Measurements from ENCODE around the gene TSPAN11.
"Not testable (repeated sequence)": the region's sequence is repeated elsewhere in the genome, so short reads cannot be mapped to it uniquely, and the experiment has no call there.

TSPAN11 gene

DNA sequence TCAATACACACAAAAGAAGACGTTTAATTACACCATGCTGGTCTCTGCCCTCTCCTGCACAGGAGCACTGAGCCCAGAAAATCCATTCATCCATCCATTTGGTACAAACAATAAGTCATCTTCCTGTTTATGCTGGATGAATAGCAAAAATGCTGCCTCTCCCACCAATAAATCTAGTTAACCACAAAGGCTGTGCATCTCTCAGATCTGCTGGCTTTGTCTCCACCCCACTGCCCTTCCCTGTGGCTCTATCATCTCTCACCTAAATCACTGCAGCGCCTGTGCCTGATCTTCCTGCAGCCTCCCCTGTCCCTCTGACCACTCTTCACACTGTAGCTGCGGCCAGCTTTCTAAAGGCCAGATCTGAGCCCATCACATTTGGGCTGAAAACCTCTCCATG lies 74.2 kb downstream of the TSPAN11 start:
- DNase-seq (ENCODE audit: extremely low read depth in 1 of 2, low read depth in 1 of 2), result no peak

DNA sequence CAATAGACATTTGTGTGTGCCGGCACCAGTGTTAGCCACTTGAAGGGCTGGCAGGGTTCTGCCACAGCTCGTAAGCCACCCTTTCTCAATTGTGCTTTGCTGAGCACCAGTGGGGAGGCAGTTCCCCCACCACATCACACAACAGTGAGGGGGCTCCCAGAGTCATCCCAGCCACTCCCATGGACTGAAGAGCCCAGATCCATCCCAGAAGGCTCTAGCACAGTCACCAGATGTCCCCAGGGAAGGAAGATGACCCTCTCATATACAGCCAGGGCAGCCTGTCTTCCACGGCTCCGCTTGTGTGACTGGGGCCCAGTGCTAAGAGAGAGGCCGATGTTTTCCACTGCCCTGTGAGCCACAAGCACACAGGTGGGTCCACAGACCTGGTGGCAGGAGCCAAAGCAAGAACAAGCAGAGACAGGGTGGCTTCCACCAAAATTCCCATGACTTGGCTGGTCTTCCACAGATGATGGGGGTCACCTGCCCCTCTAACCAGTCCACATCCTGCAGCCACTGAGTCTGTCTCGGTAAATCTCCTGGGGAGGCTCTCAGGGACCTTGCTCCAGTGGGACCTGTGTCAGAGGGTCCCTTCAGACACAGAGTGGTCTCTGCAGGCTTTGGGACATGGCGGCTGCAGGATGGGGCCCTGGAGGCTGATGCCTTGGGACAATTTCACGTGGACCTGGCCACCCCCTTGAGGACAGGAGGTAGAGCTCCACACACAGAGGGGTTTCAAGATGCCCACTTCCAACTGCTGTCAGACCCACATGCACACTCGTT lies 75.2 kb downstream of the TSPAN11 start:
- DNase-seq (ENCODE audit: extremely low read depth in 1 of 2, low read depth in 1 of 2), result no peak

DNA sequence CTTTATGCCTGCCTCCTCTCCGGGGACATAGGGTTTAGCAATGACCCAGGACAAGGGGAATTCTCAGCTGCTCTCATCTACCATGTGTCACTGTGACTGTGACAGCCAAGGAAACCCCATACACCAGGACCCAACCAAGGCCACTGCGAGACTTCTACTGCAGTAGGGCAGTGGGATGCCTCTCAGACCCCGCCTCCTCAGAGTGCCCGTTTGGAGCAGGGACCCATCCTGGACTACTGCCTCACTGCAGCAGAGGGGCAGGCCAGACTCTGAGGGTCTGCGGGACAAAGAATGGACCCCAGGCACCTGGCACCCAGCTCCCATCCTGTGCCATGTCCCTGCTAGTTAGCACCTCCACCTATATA lies 75.8 kb downstream of the TSPAN11 start:
- no peak for DNase-seq (ENCODE audit: extremely low read depth in 1 of 2, low read depth in 1 of 2)

DNA sequence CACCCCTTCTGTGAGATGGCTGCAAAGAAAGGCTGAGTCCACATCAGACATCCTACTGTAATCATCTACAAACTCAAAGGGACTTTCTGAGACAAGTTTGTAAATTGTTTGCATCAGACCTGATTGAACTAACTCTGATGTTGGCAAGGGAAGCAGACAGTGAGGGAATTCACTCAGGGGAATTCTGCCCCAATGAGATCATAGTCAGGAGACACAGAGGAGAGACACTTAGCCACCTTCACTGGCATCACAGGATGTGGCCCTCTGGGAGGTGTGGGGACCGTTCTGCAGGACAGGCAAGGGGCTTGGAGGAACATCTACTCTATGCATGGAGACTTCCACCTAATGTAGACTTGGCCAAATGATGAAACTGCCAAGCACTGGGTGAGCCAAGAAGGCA lies 76.5 kb downstream of the TSPAN11 start:
- DNase-seq (ENCODE audit: extremely low read depth in 1 of 2, low read depth in 1 of 2), result no peak

DNA sequence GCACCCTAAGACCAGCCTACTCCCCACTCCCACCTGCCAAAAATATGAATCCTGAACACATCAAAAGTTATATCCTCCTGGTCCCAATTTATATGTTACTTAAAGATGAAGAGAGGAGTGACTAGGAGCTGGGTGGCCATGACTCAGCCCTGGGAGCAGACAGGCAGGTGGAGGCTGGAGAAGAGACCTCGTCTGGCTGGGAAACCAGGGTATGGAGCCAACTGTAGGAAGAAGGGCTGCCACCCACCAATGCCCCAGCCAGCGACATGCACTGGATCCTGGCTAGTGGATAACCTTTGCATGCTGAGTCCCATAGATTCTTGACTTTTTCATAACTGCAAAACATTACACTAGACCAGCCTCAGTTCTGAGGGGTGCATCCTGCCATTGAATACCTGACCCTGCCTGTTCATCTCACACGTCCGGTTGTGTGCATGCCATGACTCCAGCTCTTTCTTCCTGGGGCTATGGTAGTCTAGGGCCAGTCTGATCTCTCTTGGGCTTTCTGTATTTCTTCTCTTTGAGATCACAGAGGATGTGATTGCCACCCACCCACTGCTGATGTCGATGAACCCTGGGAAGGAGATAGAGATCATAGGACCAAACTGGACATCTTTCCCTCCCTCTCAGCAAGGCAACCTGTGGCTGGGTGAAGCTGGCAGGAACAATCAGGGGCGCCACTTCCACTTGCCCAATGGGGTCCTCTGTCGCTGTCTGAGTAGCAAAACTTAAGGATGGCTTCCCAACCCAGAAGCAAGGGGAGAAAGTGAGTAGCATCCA lies 77.5 kb downstream of the TSPAN11 start:
- DNase-seq (ENCODE audit: extremely low read depth in 1 of 2, low read depth in 1 of 2), result no peak

DNA sequence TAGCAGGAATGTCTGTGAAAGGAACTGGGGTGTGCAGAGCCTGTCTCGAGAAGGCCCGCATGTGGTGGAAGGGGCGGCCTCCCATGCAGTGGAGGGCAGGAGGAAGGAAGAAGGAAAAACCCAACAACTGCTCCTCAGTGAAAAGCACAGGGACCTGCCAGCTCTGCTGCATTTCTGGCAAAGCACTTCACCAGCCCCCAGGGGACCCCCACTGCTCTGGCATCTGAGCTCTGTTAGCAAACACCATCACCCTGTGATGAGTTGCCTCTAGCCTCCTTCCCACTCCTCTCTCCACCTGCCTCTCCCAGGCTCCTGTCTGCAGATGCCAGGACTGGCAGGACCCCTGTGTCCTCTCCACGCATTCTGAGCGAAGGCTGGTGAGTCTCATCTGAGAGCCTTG lies 78.1 kb downstream of the TSPAN11 start:
- DNase-seq (ENCODE audit: extremely low read depth in 1 of 2, low read depth in 1 of 2), result no peak

DNA sequence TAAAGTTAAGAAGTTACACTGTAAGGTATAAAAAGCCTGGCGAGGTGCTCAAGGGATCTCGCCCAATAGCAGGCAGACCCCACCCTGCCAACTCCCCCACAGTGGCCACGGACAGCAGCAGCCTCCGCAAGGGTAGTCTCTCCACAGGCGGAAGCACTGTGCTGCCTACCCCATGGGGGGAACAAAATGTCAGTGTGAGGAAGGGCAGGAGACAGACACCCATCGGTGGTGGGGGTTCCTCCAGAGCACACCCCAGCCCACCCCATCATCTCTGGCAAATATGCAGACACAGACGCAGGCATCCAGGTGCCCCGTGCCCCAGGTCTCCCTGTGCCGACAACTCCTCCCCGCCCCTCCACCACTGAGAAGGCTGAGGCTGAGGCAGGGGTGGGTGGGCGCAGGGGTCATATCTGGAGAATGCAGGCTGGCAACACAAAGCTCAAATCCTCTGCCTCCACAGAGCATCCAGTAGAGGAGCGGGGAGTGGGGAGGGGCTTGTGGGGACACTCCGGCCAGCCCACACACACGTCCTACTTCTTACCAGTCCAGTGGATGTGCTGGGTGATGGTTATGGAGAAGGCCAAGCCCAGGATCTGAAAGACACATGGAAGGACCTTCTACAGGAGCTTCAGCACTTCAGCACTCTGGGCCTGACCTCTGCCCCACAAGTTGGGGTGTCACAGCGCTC lies 78.9 kb downstream of the TSPAN11 start:
- no peak for DNase-seq (ENCODE audit: extremely low read depth in 1 of 2, low read depth in 1 of 2)

DNA sequence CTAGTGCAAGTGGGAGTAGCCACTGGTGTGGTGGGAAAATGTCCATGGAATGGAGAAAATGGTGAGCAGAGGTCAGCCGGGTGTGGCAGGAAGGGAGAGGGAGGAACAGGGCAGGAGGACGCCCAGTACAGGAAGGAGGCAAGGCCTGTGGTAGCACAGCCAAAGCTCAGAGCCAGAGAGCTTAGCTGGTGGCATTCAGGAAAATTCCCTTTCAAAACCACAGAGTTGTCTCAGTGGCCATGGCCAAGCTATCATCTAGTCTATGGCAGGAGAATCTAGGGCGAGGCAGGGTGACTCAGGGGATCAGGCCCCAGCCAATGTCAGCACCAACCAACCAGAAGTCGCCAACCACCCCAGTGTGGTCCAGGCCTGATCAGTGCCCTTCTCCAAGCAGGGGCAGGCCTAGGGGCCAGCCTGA lies 79.4 kb downstream of the TSPAN11 start:
- DNase-seq (ENCODE audit: extremely low read depth in 1 of 2, low read depth in 1 of 2), result no peak

DNA sequence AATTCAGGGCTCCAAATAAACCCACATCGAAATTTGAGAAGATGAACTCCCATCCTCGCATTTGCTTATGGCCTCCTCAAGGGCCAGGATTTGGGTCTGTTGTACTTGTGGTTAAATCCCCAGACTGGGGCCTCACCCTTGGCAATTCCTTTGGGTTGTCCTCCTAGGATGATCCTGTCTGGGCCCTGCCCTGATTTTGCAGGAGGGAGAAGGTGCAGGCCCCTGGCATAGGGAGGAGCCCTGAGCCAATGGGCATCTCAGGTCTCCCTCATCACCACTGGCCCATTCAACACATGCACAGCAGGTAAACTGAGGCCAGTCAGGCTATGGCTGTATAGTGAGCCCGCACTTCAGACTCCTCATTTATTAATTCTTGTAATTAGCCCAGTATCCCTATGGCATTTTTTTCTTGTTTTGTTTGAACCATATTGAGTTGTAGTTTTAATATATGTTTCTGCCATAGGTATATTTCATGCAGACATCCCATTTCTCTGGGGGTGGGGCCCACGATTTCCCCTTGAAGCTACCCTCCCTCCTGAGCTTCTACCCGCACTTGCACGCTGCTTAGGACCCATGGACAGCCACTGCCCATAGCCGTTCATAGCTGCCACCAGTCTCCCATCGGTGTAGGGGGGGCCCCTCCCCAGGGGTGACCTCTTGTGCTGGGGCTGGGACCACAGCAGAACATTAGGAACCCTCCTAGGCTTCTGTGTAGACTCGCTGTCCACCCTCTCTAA lies 80.0 kb downstream of the TSPAN11 start:
- no peak for DNase-seq (ENCODE audit: extremely low read depth in 1 of 2, low read depth in 1 of 2)

DNA sequence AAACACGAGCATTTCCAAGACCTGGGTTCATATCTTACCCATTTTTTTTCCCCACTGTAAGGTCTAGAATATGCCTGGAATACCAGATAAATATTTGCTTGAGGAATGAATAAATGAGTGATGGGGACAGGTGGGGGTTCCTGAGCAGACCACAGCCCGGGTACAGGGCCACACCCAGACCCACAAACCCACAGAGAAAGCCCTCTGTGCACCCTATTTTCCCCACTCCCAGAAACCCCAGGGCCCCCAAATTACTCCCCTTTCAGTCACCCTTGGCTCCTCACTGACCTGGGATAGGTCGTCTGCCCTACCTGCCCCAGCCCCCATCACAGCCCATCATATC lies 80.6 kb downstream of the TSPAN11 start:
- no peak for DNase-seq (ENCODE audit: extremely low read depth in 1 of 2, low read depth in 1 of 2)

DNA sequence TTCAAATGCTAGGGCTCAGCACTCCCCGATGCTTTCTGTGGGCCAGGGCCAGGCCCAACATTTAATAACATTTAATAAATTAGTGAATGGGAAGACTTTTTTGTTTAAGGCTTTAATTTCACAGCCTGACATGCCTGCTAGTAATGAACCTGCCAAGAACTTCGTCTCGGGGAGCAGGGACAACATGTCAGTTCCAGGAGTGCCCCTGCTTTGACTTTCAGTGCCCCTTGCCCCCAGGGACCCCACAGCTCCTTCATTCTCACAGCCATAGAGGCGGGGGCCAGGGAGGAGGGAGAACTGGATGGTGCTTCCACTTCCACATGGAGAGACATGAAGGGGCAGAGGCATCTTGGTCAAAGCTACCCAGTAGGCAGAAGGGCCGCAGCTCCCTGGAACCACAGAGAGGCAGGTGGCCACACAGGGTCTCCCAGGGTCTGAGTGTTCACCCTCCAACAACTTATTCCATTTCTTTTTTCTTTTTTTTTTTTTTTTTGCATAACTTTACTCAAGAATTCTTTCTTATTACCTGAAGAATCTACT lies 81.2 kb downstream of the TSPAN11 start:
- DNase-seq (ENCODE audit: extremely low read depth in 1 of 2, low read depth in 1 of 2), result no peak

DNA sequence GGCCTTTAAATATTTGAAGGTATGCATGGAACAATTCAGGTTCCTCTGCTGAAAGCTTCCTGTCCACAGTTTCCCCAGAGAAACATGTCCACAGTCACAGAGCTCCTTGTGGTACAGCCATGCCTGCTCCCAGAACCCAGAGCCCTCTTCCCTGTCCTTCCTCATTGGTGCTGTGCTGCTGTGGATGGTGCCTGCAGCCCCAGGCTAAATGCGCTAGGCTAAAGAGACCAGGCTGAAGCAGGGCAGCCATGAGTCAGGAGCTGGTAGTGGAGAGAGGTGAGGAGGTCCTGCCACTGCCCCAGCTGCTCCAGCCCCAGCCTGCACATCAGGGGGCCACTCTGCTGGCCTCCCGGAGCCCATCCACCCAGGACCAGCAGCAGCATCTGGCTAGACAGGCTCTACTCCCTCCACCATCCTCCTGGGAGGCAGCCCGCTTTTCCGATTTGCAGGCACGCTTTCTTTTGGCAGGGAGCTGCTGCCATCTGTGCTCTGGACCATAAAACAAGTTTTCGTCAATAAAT lies 81.8 kb downstream of the TSPAN11 start:
- DNase-seq (ENCODE audit: extremely low read depth in 1 of 2, low read depth in 1 of 2), result no peak

DNA sequence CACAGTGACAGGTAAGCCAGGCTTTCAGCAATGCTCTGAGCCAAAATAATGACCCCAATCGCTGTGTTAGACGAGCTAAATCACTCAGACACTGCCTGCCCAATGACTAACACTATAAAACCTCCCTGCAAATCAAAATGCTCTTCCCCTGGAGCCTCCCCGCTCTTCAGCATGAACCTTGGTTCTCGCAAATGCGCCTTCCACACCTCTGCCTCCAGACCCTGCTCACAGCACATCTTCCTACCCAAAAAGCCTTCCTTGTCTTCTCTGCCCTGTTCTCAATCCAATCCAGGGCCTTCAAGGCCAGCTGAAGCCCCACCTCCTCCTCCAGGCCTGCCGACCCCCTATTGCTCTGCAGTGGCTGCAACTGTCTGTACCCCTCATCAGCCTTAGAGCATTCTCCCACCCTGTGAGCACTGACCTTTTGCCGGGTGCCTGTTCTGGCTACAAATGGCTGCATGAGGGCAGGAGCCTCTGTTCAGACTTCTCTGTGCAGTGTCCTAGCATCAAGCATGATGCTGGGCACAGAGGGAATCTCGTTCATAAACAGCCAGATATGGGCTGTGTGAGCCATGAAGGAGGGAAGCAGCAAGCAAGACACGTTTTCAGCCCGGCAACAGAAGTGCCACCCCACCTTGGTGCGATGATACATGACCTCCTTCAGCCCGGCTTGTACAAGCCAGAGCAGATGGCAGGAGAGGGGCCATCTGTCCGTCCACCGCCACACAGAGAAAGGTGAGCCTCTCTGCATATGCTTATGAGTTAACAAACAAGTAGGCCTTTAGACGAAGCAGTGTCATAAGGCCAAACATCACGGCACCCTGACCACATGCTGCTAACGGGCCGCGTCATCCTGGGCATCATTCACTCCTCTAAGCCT lies 82.7 kb downstream of the TSPAN11 start:
- DNase-seq (ENCODE audit: extremely low read depth in 1 of 2, low read depth in 1 of 2), result no peak

DNA sequence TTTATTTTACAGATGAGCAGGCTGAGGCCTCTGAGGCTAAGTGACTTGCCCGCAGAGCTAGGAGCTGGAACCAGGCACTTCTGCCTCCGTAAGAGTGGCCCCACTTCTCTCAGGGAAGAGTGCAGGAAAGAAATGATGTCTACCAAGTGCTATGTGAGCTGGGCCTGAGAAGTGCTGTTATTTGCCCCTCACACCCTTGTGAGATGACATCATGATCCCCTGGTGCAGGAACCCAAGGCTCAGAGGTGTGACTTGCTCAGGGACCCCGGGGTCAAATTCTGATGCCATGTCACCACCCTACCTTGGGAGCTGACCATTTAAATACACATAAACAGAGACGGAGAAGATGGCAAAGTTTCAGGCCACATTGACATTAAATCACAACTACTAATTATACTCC lies 83.4 kb downstream of the TSPAN11 start:
- DNase-seq (ENCODE audit: extremely low read depth in 1 of 2, low read depth in 1 of 2), result no peak

DNA sequence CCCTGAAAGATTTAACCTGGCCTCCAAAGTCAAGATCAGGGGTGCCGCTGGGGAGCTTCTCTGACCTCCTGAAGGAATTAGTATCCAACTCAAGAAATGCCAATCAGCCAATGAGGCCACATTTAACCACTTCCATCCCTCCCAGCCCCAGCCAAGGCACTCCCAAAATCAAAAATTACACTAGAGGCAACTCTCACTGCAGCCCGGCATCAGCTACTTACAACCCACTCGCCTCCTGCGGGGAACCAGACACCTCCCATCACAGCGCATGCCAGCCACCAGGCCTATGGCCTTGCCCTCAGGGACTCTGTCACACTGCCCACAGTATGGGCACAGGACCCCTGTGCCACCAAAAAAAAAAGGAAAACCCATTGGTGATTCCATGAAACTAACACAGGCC lies 84.8 kb downstream of the TSPAN11 start:
- no peak for DNase-seq (ENCODE audit: extremely low read depth in 1 of 2, low read depth in 1 of 2)

DNA sequence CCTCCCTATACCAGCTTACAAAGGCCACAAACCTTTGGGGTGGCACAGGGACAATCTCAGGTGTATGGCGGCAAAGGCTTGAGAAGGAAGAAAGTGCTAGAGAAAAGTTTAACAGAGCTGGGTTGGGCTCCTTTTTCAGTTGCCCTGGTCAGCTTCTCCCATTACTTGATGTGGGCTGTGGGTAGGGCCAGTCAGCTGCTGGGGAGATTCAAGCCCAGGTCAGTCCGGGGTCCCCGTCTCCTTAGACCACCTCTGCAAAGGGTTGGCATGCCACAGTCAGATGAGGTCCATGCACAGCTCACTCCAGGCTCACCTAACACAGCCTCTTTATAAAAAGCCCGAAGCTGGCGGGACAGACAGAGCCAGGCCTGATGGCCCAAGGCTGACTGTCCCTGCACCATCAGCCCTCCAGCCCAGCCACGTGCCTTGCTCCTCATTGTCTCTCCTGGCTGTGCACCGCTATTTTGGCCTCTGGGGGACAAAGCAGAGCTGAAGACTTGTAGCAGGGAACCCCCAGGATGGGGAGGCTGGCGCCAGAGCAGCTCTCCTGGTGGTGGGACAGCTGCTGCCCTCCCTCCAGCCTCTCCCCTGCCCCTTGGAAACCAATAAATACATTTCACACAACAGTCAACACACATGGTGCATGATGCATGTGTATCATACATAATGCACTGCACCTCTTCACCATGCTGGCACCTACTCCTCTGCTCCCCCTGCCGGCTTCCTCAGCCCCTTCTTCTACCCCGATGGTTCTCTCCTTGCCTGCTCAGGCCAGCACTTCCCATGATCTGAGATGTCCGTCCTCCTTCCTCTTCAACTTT lies 85.4 kb downstream of the TSPAN11 start:
- DNase-seq (ENCODE audit: extremely low read depth in 1 of 2, low read depth in 1 of 2), result no peak

DNA sequence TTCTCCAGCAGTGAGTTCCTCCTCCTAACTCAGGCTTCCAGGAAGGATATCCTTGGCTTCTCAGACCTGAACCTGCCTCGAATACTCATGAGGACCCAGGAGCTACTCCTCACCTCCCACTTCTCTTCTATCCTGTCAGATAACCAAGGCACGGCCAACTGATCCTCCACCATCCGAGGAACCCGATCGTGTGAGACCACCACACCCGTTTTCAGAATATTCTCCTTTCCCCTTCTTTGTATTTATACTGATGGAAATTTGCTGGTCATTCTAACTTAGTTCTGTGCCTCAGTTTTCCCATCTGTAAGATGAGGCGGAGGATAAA lies 86.0 kb downstream of the TSPAN11 start:
- DNase-seq (ENCODE audit: extremely low read depth in 1 of 2, low read depth in 1 of 2), result not testable (repeated sequence)

DNA sequence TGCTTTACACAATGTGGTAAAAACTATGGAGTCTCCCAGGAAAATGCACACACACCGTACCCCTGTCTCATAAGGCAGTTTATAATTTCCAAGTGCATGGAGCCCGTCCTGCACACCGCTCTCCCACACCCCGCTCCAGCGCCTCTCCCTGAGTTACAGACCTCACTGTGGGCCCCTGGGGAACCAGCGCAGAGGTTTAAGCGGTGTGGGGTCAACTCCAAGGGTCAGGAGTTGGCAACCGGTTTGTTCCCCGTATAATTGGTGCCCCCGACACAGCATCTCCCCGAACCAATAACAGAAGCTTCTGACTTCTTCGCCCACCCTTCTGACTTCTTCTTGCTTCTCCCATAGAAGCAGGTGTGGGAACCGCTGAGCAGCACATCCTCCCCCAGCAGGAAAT lies 88.7 kb downstream of the TSPAN11 start:
- no peak for DNase-seq (ENCODE audit: extremely low read depth in 1 of 2, low read depth in 1 of 2)

DNA sequence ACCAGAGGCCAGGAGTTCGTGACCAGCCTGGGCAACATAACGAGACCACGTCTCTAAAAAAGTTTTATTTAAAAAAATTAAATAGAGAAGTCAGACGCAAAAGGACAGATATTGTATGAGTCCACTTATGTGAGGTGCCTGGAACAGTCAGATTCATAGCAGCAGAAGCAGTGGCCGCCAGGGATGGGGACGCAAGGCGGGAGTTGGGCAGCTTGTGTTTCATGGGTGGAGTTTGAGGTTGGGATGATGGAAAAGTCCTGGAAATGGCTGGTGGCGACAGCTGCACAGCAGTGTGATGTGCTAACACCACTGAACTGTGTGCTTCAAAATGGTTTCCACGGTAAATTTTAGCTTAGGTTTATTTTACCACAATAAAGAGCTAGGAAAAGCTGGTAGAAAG lies 89.5 kb downstream of the TSPAN11 start:
- no peak for DNase-seq (ENCODE audit: extremely low read depth in 1 of 2, low read depth in 1 of 2)
